Esophagus squamous epithelium (tissue), 5 donors: ENCODE data around the gene R3HDM4. TPM values are rescaled to one million over a fixed set of nuclear protein-coding genes. Genes with fewer than 3 reads are reported as not detected.

Source experiments
- DNase-seq: peaks from one replicate; lab custom pipeline; 2025; lab: John Stamatoyannopoulos, UW
- H3K27ac ChIP-seq, 4 donors: fragments of 200-600 bp; sonication (generic); one replicate each; pipeline ENCODE4 v1.5.1; 2016 to 2019; ENCODE audit warnings: mild to moderate bottlenecking in 1 of 4
- H3K27me3 ChIP-seq, 4 donors: fragments of 200-600 bp; sonication (generic); 1 replicate in 3 of 4; 2 replicates in 1 of 4; pipeline versions ENCODE4 v1.5.1 to v1.6.0; 2017 to 2021; ENCODE audit warnings: antibody characterized with exemption in 1 of 4
- H3K36me3 ChIP-seq, 3 donors: fragments of 200-600 bp; sonication (generic); one replicate each; pipeline ENCODE4 v1.5.1; 2016 to 2019
- H3K4me1 ChIP-seq, 3 donors: fragments of 200-600 bp; sonication (generic); one replicate each; pipeline ENCODE4 v1.5.1; 2017 to 2019
- H3K4me3 ChIP-seq, 4 donors: fragments of 200-600 bp; sonication (generic); 1 replicate in 3 of 4; 2 replicates in 1 of 4; pipeline ENCODE4 v1.5.1; 2016 to 2019; ENCODE audit warnings: mild to moderate bottlenecking in 2 of 4, moderate library complexity in 1 of 4
- H3K9me3 ChIP-seq, 3 donors: fragments of 200-600 bp; sonication (generic); one replicate each; pipeline ENCODE4 v1.5.1; 2016 to 2019
- CTCF ChIP-seq, 6 experiments: fragments of 450-650 bp in 4 of 6; fragments of 200-600 bp in 2 of 6; sonication (generic) in 2 of 6; IDR thresholded peaks; one replicate each; pipeline ENCODE4 v1.5.1; 2016 to 2019; ENCODE audit warnings: antibody characterized with exemption in 6 of 6, mild to moderate bottlenecking in 4 of 6, moderate library complexity in 4 of 6
- POLR2A ChIP-seq, 4 donors: fragments of 450-650 bp; IDR thresholded peaks; one replicate each; pipeline ENCODE4 v1.6.1; 2017; ENCODE audit warnings: antibody characterized with exemption in 4 of 4, mild to moderate bottlenecking in 4 of 4, moderate library complexity in 3 of 4
- WGBS, 2 donors: methylation state at CpG; one replicate each; pipeline ENCODE4 v1.1.5; 2018; 5-methylcytosine and 5-hydroxymethylcytosine counted together
- intact Hi-C: fragments of 100-400 bp; cut with DNase I; formaldehyde crosslinking; loops from one replicate; pipeline ENCODE4 v1.15.0; 2022
- total RNA-seq, 4 donors: library from RNA; depleted of rRNA; stranded (reverse); fragments of >200 nt; gene quantifications; one replicate each; pipeline ENCODE4 v1.1.0, GENCODE V29; 2016
- donor health status: DM: yes; HTN: yes; CAD: no.

The R3HDM4 gene
- total RNA-seq, 4 donors from 2014 or later = 42.9 to 83.7 (median 62.4) TPM

- Histone ChIP-seq H3K9me3 (no peaks in the 10 kb centered on the region), H3K27me3 (no peaks in the 10 kb centered on the region), H3K4me3 (no peak overlapping the region), H3K4me1 (peaks cover 4 to 34% (median 8%) of the 10 kb centered on the region in 3 donors), H3K36me3 (peaks cover 8 to 57% (median 20%) of the 10 kb centered on the region in 3 donors), H3K27ac (no peak overlapping the region)
- WGBS, 2 donors = 92 to 94% methylated on average over 10 to 12 of the region's 27 CpGs
- no peak for TF ChIP-seq CTCF (IDR thresholded peaks at IDR 0.05)
- TF ChIP-seq POLR2A (IDR thresholded peaks at IDR 0.05) = no peak
- intact Hi-C loops = no loop called here
- no peak for DNase-seq
Observed at GRCh38 chr19:901216-902092, 11.6 kb downstream of the R3HDM4 start.

DNA sequence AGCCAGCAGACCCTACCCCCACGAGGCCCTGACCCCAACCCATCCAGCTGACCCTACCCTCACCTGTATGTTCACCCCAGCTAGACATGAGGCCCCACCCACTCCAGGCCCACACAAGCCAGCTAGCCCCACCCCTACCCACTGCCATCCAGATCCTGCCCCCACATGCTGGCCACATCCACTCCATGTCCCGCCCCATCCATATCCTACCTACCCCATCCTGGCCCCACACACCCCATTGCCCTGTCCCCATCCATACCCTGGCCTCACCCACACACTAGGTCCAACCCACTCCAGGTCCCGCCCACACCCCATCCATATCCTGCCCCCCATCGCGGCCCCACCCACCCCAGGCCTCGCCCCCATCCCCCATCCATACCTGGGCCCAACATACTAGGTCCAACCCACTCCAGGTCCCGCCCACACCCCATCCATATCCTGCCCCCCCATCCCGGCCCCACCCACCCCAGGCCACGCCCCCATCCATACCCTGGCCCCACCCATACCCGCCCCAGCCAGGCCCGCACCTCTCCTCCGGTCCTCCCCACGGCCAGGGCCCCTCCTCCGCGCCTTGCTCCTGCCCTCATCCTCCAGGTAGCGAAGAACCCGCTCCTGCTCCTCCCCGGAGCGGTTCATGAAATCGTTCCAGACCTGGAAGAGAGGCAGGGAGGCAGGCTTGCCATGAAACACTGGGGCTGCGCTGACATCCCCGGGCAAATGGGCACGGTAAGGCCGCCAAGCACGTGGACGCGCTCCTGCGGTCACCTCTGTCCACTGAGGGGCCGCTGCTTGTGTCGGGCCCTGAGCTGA is 12.5 kb downstream of the R3HDM4 start:
- no peaks in the 10 kb centered on the region for H3K27me3 ChIP-seq
- DNase-seq = no peak
- no peak overlapping the region for H3K4me3 ChIP-seq
- no peak overlapping the region for H3K27ac ChIP-seq
- H3K4me1 ChIP-seq = peaks cover 4 to 34% (median 8%) of the 10 kb centered on the region in 3 donors
- TF ChIP-seq CTCF (IDR thresholded peaks at IDR 0.05) (no peak), POLR2A (IDR thresholded peaks at IDR 0.05) (no peak)
- WGBS, 2 donors = 81 to 89% methylated on average over 10 to 16 of the region's 30 CpGs
- H3K36me3 ChIP-seq = peaks cover 8 to 61% (median 20%) of the 10 kb centered on the region in 3 donors
- no peaks in the 10 kb centered on the region for H3K9me3 ChIP-seq
- intact Hi-C loops = no loop called here

GRCh38 chr19:900043-900301 is 13.0 kb downstream of the R3HDM4 start:
- TF ChIP-seq CTCF (IDR thresholded peaks at IDR 0.05) = no peak
- TF ChIP-seq POLR2A (IDR thresholded peaks at IDR 0.05) = no peak
- peaks cover 4 to 34% (median 8%) of the 10 kb centered on the region in 3 donors for H3K4me1 ChIP-seq
- H3K36me3 ChIP-seq = peaks cover 8 to 61% (median 20%) of the 10 kb centered on the region in 3 donors
- intact Hi-C loops = no loop called here
- DNase-seq = no peak
- 79 to 87% methylated on average over 3 to 14 of the region's 15 CpGs for WGBS, 2 donors
- no peak overlapping the region for H3K27ac ChIP-seq
- H3K4me3 ChIP-seq = no peak overlapping the region
- H3K27me3 ChIP-seq = no peaks in the 10 kb centered on the region
- no peaks in the 10 kb centered on the region for H3K9me3 ChIP-seq

GRCh38 chr19:899336-900042 is 13.5 kb downstream of the R3HDM4 start:
- no peak for DNase-seq
- intact Hi-C loops = no loop called here
- peaks cover 8 to 61% (median 20%) of the 10 kb centered on the region in 3 donors for H3K36me3 ChIP-seq
- H3K9me3 ChIP-seq = no peaks in the 10 kb centered on the region
- WGBS, 2 donors = 87 to 95% methylated on average over 11 to 24 of the region's 32 CpGs
- H3K4me3 ChIP-seq = no peak overlapping the region
- no peak overlapping the region for H3K27ac ChIP-seq
- H3K4me1 ChIP-seq = peaks cover 4 to 31% (median 8%) of the 10 kb centered on the region in 3 donors
- H3K27me3 ChIP-seq = no peaks in the 10 kb centered on the region
- TF ChIP-seq CTCF (IDR thresholded peaks at IDR 0.05) = no peak
